ENCODE measurements around the gene ZNF230. TPM values are rescaled to one million over a fixed set of nuclear protein-coding genes. Genes with fewer than 3 reads are reported as not detected.

ZNF230 gene
- total and polyA plus RNA-seq, 9 of the 15 experiments (the other 6 are each of a cell fraction or from before 2014, with no cell fraction given) = 1.3 to 4.0 (median 2.2) TPM

DNA sequence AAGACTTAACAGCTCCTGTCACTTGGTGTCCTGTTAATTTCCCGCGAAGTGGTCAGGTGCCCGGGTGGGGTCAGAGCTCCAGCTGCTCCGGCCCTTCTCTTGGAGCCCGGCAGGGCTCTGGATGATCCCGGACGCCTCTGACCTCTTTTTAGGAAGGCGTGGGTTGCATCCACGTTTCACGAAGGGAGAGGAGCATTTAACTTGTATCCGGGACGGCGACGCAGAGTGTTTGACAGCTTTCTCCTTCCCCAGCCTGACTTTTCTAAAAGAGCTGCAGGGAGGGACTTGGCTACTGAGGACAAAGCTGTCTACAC, 18.1 kb upstream of the ZNF230 start:
- TF ChIP-seq HLTF (IDR thresholded peaks at IDR 0.05) = no peak
- TF ChIP-seq CBFB (CRISPR knock-in tag; IDR thresholded peaks at IDR 0.05) = no peak
- no peak for TF ChIP-seq POLR2AphosphoS5 (IDR thresholded peaks at IDR 0.05; ENCODE audit: control insufficient read depth, insufficient read depth, low read depth, low read length)
- no peak for TF ChIP-seq KDM5B (IDR thresholded peaks at IDR 0.05; ENCODE audit: insufficient replicate concordance, low read depth, low read length)
- TF ChIP-seq ZFX (CRISPR knock-in tag; IDR thresholded peaks at IDR 0.05) = no peak
- no peak for TF ChIP-seq ZNF134 (CRISPR knock-in tag; conservative IDR thresholded peaks at IDR 0.05)
- no peak for TF ChIP-seq ZNF165 (CRISPR knock-in tag; IDR thresholded peaks at IDR 0.05; ENCODE audit: borderline replicate concordance)
- no peak for TF ChIP-seq ELF4 (CRISPR knock-in tag; IDR thresholded peaks at IDR 0.05)
- TF ChIP-seq E2F3 (CRISPR knock-in tag; IDR thresholded peaks at IDR 0.05) = no peak
- TF ChIP-seq ZNF57 (CRISPR knock-in tag; IDR thresholded peaks at IDR 0.05) = no peak
- no peak for TF ChIP-seq MEF2A (IDR thresholded peaks at IDR 0.05; ENCODE audit: control insufficient read depth, low read depth, low read length)
- TF ChIP-seq CBFA2T3 (IDR thresholded peaks at IDR 0.05) = no peak
- TF ChIP-seq BRCA1 (IDR thresholded peaks at IDR 0.05) = no peak
- no peak for TF ChIP-seq BRCA1 (CRISPR knock-in tag; IDR thresholded peaks at IDR 0.05)
- TF ChIP-seq, protein P1, sequence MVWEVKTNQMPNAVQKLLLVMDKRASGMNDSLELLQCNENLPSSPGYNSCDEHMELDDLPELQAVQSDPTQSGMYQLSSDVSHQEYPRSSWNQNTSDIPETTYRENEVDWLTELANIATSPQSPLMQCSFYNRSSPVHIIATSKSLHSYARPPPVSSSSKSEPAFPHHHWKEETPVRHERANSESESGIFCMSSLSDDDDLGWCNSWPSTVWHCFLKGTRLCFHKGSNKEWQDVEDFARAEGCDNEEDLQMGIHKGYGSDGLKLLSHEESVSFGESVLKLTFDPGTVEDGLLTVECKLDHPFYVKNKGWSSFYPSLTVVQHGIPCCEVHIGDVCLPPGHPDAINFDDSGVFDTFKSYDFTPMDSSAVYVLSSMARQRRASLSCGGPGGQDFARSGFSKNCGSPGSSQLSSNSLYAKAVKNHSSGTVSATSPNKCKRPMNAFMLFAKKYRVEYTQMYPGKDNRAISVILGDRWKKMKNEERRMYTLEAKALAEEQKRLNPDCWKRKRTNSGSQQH (CRISPR knock-in tag; IDR thresholded peaks at IDR 0.05) = no peak
- no peak for TF ChIP-seq NCOA6 (IDR thresholded peaks at IDR 0.05)
- TF ChIP-seq ZNF232 (CRISPR knock-in tag; IDR thresholded peaks at IDR 0.05) = no peak
- Histone ChIP-seq H3K36me3 (ENCODE audit: control insufficient read depth, insufficient read depth, low read length) (no peaks in the 10 kb centered on the region), H3K9me1 (ENCODE audit: control insufficient read depth, insufficient read depth, low read length) (no peaks in the 10 kb centered on the region), H3K4me2 (ENCODE audit: insufficient read depth, low read length) (peak overlapping the region; percentile 78), H3K4me1 (replicated peaks in 1 of 2; ENCODE audit: control insufficient read depth in 2 of 2, insufficient read depth in 2 of 2, low read length in 2 of 2) (no peaks in the 10 kb centered on the region), H3K27me3 (ENCODE audit: control insufficient read depth in 2 of 2, insufficient read depth in 2 of 2, low read length in 2 of 2) (no peaks in the 10 kb centered on the region), H3K79me2 (ENCODE audit: control insufficient read depth, insufficient read depth, low read length) (no peaks in the 10 kb centered on the region), H3K9me3 (replicated peaks; ENCODE audit: control insufficient read depth, insufficient read depth, low read depth, low read length) (no peaks in the 10 kb centered on the region), H3K9ac (ENCODE audit: insufficient read depth in 1 of 2, low read depth in 2 of 2, low read length in 2 of 2) (no peak overlapping the region), H2AFZ (ENCODE audit: low read depth, low read length) (peak overlapping the region; percentile 94), H3K4me3 (0 out of 2 replicates have a peak overlapping the region, but pooled peaks have one; percentile 32), H4K20me1 (replicated peaks; ENCODE audit: control insufficient read depth, insufficient read depth, low read length) (no peaks in the 10 kb centered on the region), H3K27ac (ENCODE audit: extremely low read depth, low read depth, low read length) (no peak overlapping the region)
- in situ Hi-C loops (cut with MboI) (no loop called here), intact Hi-C loops (cut with micrococcal nuclease) (no loop called here)
- BruUV-seq (replicated peaks) = TSS peak; percentile 60
- peak; percentile 27; the same call in 2 of the 3 replicates for ATAC-seq
- DNase-seq (ENCODE audit: extremely low read depth in 1 of 4, low spot score in 3 of 4) = no peak
- ChIA-PET POLR2A (interaction anchor here (0.6 to 1.2 kb wide), 3 partner anchors 12 to 222 kb away, joined by 3 to 4 read pairs (median 3); partner anchors contain the start of gene ZNF45), CTCF (ENCODE audit: low intra/inter-chr PET ratio) (no interaction called here)
- no peak for FAIRE-seq
- WGBS (ENCODE audit: insufficient coverage, low coverage, missing lambda C conversion rate) = 43% methylated on average over 14 of the region's 14 CpGs

Data from K562 (cell line).